HG03575 (cell line): ENCODE data around the gene GSG1.
"Not testable (repeated sequence)": the region's sequence is repeated elsewhere in the genome, so short reads cannot be mapped to it uniquely, and the experiment has no call there.

ENCODE experiments used
- ATAC-seq: cut with Tn5 transposase; IDR thresholded peaks from one replicate; pipeline ENCODE4 v1.9.1; 2021; ENCODE audit not compliant: unreplicated experiment, insufficient number of reproducible peaks, low FRiP score; ENCODE audit errors: extremely low read depth

Gene GSG1

GRCh38 chr12:13038491-13039161, 64.8 kb downstream of the GSG1 start:
- no peak for ATAC-seq

GRCh38 chr12:13036881-13037280, 66.6 kb downstream of the GSG1 start:
- no peak for ATAC-seq

- not testable (repeated sequence) for ATAC-seq
Observed at GRCh38 chr12:13035335-13035734, 68.1 kb downstream of the GSG1 start.
